Measurements from ENCODE around the gene PTGER3.
"Not testable (repeated sequence)": the region's sequence is repeated elsewhere in the genome, so short reads cannot be mapped to it uniquely, and the experiment has no call there.

The PTGER3 gene

DNA sequence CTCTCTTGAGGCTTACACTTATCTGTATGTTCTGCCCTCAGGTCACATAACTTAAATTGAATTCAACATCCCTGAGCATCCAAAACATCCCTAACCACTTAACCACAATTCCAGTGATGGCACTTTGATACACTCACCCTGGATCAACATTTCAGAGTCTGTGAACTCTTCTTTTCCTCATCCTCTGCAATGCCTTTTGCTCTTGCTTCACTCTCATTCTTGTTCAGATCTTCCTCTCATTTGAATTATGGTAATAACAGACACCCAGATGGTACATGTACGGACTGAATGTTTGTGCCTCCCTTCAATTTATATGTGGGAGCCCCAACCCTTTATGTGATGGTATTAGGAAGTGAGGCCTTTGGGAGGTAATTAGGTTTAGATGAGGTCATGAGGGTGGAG lies 33.4 kb downstream of the PTGER3 start:
- no peak for DNase-seq (ENCODE audit: low read depth in 1 of 2, low spot score in 1 of 2)

DNA sequence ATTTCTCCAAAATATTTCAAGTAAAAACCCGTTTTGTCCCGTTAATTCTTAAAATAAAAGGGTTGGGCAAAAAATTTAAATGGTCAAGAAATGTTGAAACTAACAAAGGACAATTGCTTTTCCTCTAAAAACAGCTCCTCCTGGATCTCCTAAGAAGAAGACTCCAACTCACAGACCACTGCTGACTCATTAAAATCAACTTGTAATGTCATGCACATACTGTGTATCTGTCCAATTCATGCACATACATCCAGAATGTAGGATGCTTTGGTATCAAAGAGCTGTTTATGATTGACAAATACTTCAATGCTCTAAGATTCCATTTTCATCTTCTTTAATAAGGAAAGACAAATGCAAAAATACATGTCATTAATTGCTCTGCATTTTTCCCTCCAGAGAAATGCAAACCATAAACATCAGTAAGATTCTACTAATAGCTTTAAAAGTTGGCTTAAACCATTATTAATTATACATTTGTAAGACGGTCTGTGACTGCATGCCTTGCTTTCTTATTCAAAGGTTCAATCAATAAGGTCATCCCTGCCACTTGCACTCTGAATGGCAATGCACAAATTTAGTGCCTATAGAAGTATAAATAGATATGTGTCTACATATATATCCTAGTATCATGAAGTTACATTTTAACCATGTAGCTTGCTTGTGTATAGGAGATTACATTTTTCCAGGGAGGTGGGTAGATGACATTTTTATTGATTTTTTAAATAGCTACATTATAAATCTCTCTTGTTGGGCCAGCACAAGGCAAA lies 44.7 kb downstream of the PTGER3 start:
- DNase-seq (ENCODE audit: low read depth in 1 of 2, low spot score in 1 of 2), result no peak

DNA sequence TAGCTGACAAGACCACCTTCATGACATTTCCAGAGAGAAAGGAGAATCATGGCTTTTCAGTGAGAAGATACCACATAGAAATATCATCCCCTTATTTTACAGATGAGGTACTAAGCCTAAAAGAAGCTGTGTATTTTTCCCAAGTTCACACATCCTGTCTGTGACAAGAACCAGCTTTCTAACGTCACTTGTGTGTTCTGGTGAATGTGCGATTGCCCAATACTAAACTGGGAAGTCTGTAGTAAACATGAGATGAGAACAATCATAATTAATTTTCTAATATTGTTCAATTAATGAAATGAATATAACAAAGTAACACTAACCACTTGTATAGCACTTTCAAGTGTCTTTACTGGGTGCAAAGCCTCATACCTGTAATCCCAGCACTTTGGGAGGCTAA lies 46.0 kb downstream of the PTGER3 start:
- no peak for DNase-seq (ENCODE audit: low read depth in 1 of 2, low spot score in 1 of 2)

DNA sequence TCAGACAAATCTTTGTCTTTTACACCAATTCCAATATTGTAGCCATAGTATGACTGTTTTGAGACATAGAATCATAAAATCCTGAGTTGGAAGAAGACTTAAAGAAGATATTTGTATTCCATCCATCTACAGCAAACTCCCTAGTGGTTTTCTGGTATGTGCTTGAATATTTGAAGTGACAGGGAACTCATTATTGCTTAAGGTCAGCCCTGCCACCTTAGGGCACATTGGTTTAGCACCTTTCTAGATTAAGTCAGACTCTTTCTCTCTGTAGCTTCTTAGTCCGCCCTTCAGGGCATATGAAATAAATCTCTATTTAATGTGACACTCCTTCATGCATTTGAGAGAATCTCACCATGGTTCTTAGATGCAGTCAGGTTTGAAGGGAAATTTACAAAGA lies 49.8 kb downstream of the PTGER3 start:
- no peak for DNase-seq (ENCODE audit: low read depth in 1 of 2, low spot score in 1 of 2)

DNA sequence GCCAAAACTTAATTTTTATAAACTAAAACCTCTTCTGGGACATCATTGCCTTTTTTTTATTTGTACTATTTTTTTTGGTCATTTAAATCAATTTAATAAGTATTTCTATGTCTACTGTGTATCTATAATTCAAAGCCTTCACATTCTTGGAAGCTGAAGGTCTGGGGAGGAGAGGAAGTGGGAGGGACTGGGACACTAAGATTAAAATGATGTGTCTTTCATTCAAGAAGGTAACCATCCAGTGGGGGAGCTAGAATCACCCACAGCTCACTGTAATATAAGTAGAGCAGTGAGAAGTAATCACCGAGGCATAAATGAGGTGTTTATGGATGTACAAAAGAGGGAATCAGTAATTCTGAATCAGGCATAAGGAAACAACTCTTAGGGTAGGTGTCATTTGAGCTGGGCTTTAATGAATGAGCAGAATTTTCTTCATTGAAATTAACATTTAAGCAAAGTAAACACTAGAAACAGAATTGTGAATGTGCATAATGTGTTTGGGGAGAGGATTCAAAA lies 52.8 kb downstream of the PTGER3 start:
- no peak for DNase-seq (ENCODE audit: low read depth in 1 of 2, low spot score in 1 of 2)

DNA sequence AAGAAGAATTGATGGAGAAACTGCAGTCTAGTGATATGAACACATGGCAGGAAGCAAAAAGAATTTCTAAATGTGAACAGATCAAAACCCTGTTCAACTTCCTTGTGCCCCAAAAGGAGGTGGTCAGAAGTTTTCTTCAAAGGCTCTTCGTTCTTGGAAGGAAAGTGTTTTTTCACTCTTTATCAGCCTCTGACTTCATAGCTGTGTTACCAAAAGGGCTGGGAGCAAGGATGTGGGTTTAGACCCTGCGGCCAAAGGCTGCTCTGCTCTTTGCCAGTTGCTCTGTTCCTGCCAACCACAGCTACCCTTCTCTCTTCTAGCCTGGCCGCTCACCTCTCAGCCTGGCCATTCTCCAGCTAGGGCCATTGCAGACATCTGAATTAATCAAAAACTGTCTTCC lies 53.8 kb downstream of the PTGER3 start:
- no peak for DNase-seq (ENCODE audit: low read depth in 1 of 2, low spot score in 1 of 2)

DNA sequence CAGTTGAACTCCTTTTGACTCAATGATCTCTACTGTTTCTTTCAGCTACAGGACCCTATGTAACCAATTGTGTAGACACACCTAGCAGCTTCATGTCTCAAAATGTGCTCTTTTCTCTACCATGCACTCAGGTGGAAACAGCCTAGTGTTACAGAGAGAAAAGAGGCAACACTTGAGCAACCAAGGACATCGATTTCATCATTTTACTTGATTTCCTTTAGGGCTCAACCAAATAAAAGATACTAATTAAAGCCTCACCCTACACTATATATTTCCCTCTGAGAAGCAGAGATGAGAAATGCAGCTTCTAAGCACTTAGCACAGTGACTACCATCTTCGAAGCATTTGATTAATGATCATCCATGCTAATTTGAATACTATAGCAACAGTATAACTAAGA lies 55.1 kb downstream of the PTGER3 start:
- no peak for DNase-seq (ENCODE audit: low read depth in 1 of 2, low spot score in 1 of 2)

DNA sequence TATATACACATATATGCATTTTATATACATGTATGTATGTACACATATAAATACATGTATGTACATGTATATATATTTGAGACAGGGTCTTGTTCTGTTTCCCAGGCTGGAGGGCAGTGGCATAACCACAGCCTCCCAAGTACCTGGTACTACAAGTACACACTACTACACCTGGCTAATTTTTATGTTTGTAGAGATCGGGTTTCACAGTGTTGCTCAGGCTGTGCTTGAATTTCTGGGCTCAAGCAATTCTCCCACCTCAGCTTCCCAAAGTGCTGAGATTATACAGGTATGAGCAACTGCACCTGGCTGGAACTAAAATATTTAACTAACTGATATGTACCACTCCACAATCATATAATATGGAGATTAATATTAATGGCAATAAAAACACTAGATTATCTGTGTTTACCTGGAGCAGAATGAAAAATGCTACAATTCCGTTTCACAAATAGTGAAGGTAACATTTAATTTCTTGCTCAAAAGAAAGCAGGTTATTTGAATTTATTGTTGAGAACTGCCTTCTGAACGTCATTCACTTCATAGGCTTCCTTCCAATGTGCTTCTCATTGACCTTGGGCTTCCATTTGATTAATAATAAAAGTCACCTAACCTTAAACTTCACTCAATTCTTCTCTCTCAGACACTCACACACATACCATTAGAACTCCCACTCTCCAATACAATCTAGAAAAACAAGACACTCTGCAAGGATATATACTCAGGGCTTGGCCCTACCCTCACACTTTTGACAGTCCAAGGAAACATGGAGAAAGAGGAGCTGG lies 57.0 kb downstream of the PTGER3 start:
- DNase-seq (ENCODE audit: low read depth in 1 of 2, low spot score in 1 of 2), result no peak

DNA sequence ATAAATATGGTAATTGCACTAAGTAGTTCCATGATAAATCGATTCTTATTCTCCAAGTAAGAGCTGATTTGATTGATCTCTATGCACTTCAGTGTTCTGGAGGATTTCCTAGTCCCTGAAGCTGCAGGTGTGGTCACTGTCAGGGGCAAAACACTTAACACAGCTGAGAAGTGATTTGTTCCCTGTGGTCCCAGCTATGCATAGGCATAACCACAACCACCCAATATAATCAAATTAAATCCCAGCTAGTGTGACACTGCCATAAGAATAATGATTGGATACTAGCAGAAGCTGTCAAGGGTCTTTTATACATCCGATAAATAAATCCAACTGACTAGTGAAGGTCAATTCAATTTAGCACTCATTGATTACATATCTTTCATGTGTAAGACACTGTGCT lies 60.1 kb downstream of the PTGER3 start:
- no peak for DNase-seq (ENCODE audit: low read depth in 1 of 2, low spot score in 1 of 2)

DNA sequence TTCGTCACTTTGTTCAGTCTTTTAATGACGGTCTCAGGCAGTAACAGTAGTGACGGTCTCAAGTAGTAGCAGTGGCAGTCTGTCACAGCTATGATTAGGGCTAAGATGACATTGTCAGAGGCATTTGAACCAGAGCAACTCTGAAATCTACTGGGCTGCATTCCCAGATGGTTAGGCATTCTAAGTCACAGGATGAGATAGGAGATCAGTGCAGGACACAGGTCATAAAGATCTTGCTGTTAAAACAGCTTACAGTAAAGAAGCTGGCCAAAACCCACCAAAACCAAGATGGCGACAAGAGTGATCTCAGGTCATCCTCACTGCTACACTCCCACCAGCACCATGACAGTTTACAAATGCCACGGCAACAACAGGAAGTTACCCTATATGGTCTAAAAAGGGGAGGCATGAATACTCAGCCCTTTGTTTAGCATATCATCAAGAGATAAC lies 61.8 kb downstream of the PTGER3 start:
- not testable (repeated sequence) for DNase-seq (ENCODE audit: low read depth in 1 of 2, low spot score in 1 of 2)

DNA sequence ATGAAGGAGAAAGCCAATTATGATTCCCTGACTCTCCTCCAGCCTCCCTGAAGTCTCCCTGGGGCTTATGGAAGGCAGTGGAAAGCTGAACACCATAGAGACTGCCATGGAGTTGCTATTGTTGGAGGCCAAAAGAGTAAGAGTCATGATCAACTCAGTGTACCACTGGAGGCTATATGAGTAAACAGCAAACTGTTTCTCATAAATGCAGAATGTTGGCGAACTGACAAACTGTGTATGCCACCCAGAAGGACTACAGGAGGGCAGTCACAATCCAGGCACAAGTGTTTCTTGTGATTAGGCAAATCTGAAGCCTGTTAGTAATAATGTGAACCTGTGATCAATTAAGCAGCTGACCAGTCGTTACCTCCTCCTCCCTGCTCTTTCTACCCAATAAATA lies 62.3 kb downstream of the PTGER3 start:
- DNase-seq (ENCODE audit: low read depth in 1 of 2, low spot score in 1 of 2), result not testable (repeated sequence)

DNA sequence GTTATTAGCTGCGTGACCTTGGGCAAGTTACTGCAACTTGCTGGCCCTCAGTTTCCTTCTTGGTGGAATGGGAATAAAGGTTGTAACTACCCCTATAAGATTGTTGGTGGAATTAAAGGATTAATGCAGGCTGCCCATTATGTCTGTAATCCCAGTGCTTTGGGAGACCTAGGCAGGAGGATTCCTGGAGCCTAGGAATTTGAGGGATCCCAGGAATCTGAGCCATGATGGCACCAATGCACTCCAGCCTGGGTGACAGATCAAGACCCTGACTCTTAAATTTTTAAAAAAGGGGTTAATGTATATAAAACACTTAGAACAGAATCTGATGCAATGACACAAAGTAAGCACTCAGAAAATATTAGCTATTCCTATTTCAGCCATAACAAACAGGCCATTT lies 67.3 kb downstream of the PTGER3 start:
- no peak for DNase-seq (ENCODE audit: low read depth in 1 of 2, low spot score in 1 of 2)

DNA sequence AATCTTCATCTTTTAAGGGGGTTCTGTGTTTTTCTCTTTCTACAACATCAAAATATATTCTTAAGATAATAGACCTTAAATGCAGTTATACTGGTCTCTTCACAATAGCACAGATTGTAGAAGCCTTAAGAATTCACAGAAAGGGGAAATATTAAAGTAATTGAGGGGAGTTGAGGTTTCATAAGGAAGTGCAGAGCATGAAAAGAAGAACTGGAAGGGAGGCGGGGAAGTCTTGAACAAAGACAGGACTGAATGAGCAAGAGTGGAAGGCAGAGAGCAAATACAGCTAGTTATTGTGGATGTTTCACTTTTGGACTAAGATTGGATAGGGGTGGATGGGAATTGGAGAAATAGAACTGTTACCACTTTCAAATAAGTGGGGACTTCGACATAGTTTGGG lies 67.7 kb downstream of the PTGER3 start:
- no peak for DNase-seq (ENCODE audit: low read depth in 1 of 2, low spot score in 1 of 2)

DNA sequence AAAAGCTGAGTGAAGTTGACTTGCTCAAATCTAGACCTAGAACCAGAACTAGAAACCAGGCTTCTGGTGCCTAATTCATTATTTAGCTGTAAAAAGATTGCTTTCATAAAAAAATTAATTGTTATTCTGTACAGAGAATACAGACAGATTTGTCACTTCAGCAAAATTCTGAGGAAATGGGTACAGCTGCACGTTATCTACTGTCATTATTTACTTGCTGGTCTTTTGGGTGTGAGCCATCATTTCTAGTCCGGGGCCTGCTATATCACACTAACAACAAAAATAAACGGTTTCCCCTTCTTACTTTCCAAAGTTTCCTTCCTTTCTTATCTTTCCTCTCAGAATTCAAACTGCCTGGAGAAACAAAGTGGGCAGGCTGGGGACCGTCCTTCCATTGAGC lies 68.3 kb downstream of the PTGER3 start:
- no peak for DNase-seq (ENCODE audit: low read depth in 1 of 2, low spot score in 1 of 2)

DNA sequence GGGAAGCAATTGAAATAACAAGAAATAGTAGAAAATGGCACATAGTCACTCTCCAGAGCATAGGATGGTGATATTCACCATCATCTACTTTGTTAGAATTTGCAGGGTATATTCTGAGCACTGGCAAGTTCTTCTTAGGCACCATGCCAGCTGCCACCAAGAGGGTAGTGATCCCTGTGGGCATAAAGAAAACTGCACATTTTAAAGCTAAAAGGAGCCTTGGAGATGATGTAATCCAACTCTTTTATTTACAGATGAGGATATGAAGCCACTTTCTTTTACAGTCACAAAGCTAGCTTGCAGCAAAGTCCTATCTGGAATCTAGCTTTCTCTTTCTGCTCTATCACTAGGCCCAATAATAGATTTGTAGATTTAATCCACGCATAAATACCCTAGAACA lies 69.0 kb downstream of the PTGER3 start:
- DNase-seq (ENCODE audit: low read depth in 1 of 2, low spot score in 1 of 2), result no peak

DNA sequence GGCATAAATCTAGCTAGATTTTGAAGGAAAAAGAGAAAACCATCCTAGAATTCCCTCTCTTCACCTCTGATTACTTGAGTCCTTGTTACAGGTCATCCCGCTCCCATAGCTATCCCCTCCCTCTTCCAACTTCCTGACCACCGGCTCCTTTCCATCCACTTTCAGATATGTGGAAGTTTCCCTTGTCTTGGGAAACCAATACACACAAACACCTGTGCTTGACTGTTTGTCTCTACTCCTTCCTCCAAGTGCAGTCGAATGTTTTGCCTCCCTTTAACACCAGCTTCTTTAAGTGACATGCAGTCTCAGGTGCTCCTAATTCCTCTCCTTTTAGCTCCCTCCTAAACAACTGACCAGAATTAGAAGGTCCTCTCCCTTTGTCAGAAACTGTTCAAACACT lies 70.0 kb downstream of the PTGER3 start:
- no peak for DNase-seq (ENCODE audit: low read depth in 1 of 2, low spot score in 1 of 2)

DNA sequence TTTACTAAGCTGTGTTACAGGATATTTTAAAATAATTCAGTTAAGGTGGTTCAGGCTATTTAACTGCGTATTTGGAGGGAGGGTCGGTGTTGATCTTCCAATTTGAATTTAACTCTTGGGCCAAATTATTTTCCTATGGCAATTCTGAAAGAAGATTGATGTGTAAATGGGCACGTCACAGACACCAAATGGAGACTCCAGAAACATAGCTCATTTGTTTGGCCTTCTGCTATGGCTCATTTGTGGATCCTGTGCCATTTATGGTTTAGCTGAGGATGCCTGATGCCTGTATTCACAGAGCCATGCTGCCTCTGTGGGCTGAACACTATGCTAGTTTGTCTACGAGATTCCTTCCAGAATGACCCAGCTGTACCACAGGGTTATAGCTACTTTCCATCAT lies 70.6 kb downstream of the PTGER3 start:
- DNase-seq (ENCODE audit: low read depth in 1 of 2, low spot score in 1 of 2), result no peak

DNA sequence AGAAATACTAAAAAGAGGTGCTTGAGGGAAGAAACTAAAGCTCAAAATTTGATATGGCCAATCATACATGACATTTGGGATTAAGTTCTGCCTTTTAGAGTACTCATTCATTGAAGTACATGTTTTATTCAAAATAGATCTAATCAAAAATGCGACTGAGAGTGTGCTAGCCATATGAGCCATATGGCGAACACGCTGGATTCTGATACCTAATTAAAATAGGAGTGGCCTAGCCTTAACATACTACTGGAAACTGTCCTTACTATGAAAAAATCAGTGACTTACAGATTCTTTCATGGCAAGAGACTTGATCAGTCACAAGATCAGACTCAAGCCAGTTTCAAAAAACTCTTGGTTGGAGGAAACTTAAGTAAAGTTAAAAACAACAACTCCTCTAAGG lies 73.9 kb downstream of the PTGER3 start:
- DNase-seq (ENCODE audit: low read depth in 1 of 2, low spot score in 1 of 2), result no peak

DNA sequence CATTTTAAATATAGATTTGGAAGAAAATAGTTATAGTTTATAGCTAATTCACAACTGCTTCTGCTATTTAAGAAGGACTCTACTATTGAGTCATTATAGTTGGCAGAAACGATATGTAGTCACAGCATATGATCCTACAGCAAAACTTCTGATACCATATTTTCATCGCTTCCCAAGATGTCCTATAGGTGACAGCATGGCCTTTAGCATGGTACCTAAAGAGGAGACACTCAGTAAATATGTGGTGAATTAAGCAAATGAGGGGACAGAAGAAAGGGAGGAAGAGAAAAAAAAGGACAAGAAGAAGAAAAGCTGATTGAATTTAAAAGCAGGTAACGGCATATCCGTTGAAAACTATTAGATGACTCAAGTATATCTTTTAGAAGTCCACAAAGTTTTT lies 77.2 kb downstream of the PTGER3 start:
- DNase-seq (ENCODE audit: low read depth in 1 of 2, low spot score in 1 of 2), result no peak

DNA sequence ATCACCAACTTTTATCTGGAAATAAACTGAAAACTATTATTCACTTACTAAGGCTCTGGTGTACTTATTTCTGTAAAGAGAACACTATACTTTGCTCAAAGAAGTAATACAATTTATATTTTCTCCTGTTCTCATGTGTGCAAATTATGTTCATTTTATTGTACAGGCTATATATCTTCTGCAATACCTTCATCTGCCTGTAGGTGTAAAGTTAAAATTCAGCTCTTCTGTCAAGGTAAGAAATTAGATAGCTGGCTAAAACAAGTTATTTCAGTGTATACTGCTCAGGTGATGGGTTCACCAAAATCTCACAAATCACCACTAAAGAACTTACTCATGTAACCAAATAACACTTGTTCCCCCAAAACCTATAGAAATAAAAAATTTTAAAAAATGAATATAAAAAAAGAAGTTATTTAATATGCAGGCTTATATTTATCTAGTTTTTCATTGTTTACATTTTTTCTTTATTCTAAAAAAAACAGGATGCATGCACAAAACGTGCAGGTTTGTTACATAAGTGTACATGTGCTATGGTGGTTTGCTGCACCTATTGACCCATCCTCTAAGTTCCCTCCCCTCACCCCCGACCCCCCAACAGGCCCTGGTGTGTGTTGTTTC lies 81.5 kb downstream of the PTGER3 start:
- no peak for DNase-seq (ENCODE audit: low read depth in 1 of 2, low spot score in 1 of 2)

DNA sequence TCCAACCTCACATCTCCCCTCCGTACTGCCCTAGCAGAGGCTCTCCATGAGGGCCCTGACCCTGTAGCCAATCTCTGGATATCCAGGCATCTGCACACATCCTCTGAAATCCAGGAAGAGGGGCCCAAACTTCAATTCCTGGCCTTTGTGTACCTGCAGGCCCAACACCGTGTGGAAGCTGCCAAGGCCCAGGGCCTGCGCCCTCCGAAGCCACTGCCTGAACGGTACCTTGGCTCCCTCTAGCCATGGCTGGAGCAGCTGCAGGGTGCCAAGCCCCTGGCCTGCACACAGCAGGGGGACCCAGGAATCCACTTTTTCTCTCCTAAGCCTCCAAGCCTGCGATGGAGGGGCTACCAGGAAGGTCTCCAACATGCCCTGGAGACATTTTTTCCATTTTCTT lies 84.2 kb downstream of the PTGER3 start:
- DNase-seq (ENCODE audit: low read depth in 1 of 2, low spot score in 1 of 2), result no peak

DNA sequence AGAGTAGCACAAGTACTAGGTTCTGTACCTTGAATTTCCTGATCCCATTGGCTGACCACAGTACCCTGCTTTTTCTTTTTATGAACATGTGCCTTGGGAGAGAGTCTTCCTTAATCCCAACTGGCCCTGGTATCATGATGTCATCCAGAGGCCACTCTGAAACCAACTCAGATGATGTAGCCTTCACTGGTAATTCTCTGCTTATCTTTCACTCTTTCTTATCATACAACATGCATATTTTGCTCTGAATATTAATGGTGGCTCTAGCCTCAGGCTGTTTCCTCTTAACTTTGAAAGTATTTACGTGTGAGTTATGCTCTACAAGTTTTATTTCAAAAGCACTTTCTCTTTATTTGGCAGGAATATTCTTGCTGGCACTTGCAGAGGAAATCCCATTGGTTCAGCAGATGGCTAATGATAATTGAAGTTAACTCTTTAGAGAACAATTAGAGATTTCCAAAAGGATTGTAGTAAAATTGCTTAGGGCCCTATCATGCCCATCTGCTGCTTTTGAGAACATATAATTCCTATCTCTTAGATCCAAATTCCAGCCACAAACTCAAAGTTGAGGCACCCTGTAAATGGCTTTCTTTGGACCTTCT lies 86.1 kb downstream of the PTGER3 start:
- DNase-seq (ENCODE audit: low read depth in 1 of 2, low spot score in 1 of 2), result no peak
